HG03095 (cell line): ENCODE data around the gene KCNJ11.
"Not testable (repeated sequence)": the region's sequence is repeated elsewhere in the genome, so short reads cannot be mapped to it uniquely, and the experiment has no call there.

Experiments used
- ATAC-seq: cut with Tn5 transposase; IDR thresholded peaks from one replicate; pipeline ENCODE4 v1.9.1; 2021; ENCODE audit warnings: moderate library complexity; ENCODE audit not compliant: unreplicated experiment

KCNJ11 gene

GRCh38 chr11:17388609-17389210 lies at the start of gene KCNJ11:
Gene KCNJ11 (minus strand): TSS chr11:17388659. CDS start chr11:17388091, 568 bp downstream.
- peak; percentile 44 for ATAC-seq

- ATAC-seq = no peak
These were observed 48.9 kb upstream of the KCNJ11 start for GRCh38 chr11:17437366-17437765.

DNA sequence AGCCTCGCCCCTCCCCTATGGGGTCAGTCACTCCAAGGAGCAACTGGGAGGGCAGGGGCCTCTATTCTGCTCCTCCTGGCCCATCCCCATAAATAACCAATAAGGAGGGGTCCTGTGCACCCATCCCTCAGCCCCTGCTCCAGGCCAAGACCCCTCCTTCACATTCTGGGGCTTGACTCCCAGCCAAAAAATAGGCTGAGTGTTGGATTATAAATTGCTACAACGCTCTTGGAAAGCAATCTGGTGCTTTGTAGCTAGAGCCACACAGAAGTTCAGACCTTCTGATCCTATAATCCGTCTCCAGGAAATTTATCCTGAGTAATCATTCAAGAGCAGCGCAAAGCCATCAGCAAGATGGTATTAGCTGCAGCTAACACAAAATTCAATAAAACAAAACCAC lies 45.6 kb upstream of the KCNJ11 start:
- no peak for ATAC-seq

DNA sequence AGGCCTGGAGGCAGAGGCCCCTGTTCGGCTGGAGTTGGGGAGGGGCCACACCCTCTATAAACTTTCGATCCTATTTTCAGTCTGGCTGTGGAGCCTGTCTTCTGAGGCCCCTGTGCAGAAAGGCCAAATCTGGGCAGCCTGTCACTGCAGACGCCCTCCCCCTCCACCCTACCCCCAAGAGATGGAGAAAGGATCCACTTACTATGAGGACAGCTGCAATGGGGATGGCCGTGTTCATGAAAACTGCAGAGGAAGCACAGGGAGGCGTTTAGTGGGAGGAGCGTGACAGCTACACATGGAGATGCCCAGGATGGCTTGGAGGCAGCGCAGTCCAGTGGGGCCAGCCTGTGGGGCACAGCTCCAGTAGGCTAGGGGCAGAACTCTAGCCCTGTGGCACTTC lies 43.5 kb upstream of the KCNJ11 start:
- ATAC-seq = no peak

- ATAC-seq = no peak
These were observed 42.7 kb upstream of the KCNJ11 start for GRCh38 chr11:17431139-17431538.

- ATAC-seq = no peak
These were observed 42.2 kb upstream of the KCNJ11 start for GRCh38 chr11:17430616-17431015.

GRCh38 chr11:17428925-17429324 lies 40.5 kb upstream of the KCNJ11 start:
- ATAC-seq = no peak

- no peak for ATAC-seq
These were observed 39.8 kb upstream of the KCNJ11 start for GRCh38 chr11:17428261-17428660.

DNA sequence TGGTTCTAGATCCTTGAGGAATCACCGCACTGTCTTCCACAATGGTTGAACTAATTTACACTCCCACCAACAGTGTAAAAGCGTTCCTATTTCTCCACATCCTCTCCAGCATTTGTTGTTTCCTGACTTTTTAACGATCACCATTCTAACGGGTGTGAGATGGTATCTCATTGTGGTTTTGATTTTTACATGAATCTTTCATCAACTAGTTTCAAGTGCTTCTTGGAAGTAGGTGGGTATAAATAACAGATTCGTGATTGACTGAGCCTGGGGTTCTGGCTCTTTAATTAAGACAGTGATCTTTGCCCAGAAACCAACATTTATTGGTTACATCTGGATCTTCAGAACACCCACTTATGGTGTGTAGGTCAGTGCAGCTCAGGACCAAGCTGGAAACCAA lies 37.8 kb upstream of the KCNJ11 start:
- ATAC-seq = not testable (repeated sequence)

- ATAC-seq = no peak
These were observed 35.3 kb upstream of the KCNJ11 start for GRCh38 chr11:17423533-17424310.

DNA sequence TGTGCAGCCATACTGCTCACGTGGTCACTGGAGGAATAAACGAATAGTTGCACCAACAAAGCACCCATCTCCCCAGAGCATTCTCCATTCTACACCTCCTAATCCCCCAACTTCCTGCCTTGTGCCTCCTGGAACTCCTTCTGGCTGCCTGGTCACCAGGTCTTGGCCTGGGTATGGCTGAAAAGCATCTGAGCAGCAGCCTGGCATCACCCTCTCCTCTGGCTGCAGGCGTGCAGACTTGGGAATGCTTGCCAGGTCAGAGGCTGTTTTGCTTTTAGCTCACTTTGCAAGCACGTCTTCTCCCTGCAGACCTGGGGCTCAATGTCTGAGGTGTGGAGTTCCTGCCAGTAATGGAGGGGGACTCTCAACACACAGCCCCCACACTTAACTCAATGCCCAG lies 33.3 kb upstream of the KCNJ11 start:
- no peak for ATAC-seq

GRCh38 chr11:17418444-17419081 lies 30.1 kb upstream of the KCNJ11 start:
- no peak for ATAC-seq

GRCh38 chr11:17416492-17416891 lies 28.0 kb upstream of the KCNJ11 start:
- no peak for ATAC-seq

DNA sequence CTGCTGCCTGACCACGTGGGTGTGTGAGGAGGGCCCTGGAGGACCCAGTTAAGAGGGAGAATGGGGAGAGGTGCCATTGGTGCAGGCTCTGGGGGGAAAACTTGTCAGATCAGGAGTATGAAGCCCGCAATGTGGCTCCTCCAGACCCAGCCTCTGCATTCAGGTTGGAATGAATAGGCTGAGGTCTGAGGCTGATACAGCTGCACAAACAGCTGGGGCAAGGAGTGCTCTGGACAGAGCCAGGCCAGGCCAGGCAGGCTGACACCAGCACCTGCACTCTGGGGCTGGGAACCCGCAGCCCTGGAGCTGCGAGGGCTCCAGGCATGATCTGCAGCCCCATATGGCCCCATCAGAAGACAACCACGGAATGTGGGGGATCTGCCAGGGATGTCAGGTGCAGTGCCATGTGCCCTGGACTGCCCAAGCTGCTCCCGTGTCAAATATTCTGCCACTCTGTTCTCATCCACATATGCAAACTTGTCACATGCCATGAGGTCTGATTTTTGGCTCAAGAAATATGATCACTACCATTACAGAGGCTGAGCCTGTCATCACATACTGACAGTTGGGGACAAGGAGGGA lies 27.2 kb upstream of the KCNJ11 start:
- no peak for ATAC-seq

GRCh38 chr11:17414992-17415391 lies 26.5 kb upstream of the KCNJ11 start:
- ATAC-seq = no peak

DNA sequence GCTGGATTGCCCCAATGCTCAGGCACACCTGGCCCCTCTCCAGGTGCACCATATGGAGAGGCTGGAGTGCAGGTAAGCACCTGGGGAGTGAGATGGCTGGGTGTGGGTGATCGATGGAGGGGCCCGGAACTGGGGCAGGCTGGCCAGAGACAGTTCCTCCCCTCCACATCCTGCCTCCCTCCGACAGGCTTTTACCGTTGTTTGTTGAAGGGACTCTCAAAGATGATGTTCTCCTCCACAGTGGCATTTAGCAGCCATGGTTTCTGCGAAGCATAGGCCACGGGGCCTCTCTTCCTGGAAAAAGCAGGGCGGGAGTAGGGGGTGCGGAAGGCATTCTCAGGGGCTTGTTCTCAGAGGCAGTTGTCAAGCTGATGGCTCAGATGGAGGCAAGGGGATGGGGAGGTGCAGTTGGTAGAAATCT lies 25.9 kb upstream of the KCNJ11 start:
- ATAC-seq = no peak

GRCh38 chr11:17413414-17414316 lies 25.2 kb upstream of the KCNJ11 start:
- no peak for ATAC-seq

DNA sequence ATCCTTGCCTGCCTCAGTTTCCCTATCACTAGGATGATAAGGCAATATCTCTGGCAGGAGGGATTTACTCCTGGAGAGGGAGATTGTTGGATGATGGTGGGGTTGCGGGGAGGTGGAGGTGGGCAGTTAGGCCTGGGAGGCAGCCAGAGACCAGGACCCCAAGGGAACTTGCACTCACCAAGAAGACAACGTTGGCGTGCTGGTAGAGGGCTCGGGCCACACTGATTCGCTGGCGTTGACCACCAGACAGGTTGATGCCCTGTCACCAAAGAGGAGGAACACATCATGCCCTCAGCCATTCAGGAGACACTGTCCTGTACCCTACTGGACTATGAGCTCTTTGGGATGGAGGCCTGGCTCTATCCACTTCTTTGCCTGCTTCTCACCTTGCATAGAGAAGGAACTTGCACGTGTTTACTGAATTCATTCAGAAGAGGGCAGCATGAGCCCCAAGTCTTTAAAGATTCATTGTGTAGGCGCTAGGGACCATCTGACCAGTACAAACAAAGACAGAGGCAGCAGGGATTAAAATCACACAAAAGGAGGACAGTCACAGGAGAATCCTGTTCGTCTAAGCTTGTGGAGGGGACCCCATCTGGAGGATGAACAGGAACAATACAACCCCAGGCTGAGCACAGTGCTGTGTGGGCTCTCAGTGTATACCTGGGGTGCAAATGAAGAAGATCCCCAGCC lies 24.2 kb upstream of the KCNJ11 start:
- ATAC-seq = no peak

- ATAC-seq = no peak
These were observed 23.0 kb upstream of the KCNJ11 start for GRCh38 chr11:17411418-17411817.
